HepG2 (cell line): ENCODE measurements around the gene MFSD12.

ENCODE experiments used
- BCL6 ChIP-seq: IDR thresholded peaks from 2 replicates; pipeline ENCODE4 v1.6.1; 2016; ENCODE audit warnings: missing genetic modification reagents, missing compliant biosample characterization
- DPF2 ChIP-seq: sonication (generic); formaldehyde crosslinking; IDR thresholded peaks from 2 replicates; pipeline ENCODE4 v1.4.0; 2020; ENCODE audit warnings: mild to moderate bottlenecking, low read depth, missing genetic modification reagents, borderline replicate concordance
- JDP2 ChIP-seq: sonication (generic); formaldehyde crosslinking; IDR thresholded peaks from 2 replicates; pipeline ENCODE4 v1.8.1; 2022; ENCODE audit warnings: missing genetic modification reagents, borderline replicate concordance
- POLR2A ChIP-seq, 2 experiments: IDR thresholded peaks; 2 replicates each; pipeline ENCODE4 v1.6.1; 2011; ENCODE audit warnings: low read depth in 2 of 2, low read length in 2 of 2, mild to moderate bottlenecking in 1 of 2, moderate library complexity in 1 of 2; ENCODE audit not compliant: insufficient read depth in 1 of 2
- RAD21 ChIP-seq: fragments of 450-650 bp; formaldehyde crosslinking; IDR thresholded peaks from 2 replicates; pipeline ENCODE4 v1.5.0; 2020; ENCODE audit warnings: mild to moderate bottlenecking
- TOPORS ChIP-seq: sonication (generic); formaldehyde crosslinking; IDR thresholded peaks from 2 replicates; pipeline ENCODE4 v1.8.0; 2023; ENCODE audit warnings: mild to moderate bottlenecking, missing genetic modification reagents
- ZNF605 ChIP-seq: sonication (generic); formaldehyde crosslinking; IDR thresholded peaks from 2 replicates; pipeline ENCODE4 v1.8.0; 2022; ENCODE audit warnings: mild to moderate bottlenecking, missing genetic modification reagents
- TF ChIP-seq, protein P1 (sequence below): sonication (generic); formaldehyde crosslinking; IDR thresholded peaks from 2 replicates; pipeline ENCODE4 v1.5.0; 2020; ENCODE audit warnings: mild to moderate bottlenecking, missing genetic modification reagents, moderate library complexity
- TF ChIP-seq, protein P2 (sequence below): sonication (generic); formaldehyde crosslinking; IDR thresholded peaks from 2 replicates; pipeline ENCODE4 v1.9.0; 2021; ENCODE audit warnings: missing genetic modification reagents, borderline replicate concordance
- TF ChIP-seq, protein P3 (sequence below): IDR thresholded peaks from 2 replicates; pipeline ENCODE4 v1.6.1; 2012; ENCODE audit warnings: low read depth, low read length, improper control_type of control experiment

DNA sequence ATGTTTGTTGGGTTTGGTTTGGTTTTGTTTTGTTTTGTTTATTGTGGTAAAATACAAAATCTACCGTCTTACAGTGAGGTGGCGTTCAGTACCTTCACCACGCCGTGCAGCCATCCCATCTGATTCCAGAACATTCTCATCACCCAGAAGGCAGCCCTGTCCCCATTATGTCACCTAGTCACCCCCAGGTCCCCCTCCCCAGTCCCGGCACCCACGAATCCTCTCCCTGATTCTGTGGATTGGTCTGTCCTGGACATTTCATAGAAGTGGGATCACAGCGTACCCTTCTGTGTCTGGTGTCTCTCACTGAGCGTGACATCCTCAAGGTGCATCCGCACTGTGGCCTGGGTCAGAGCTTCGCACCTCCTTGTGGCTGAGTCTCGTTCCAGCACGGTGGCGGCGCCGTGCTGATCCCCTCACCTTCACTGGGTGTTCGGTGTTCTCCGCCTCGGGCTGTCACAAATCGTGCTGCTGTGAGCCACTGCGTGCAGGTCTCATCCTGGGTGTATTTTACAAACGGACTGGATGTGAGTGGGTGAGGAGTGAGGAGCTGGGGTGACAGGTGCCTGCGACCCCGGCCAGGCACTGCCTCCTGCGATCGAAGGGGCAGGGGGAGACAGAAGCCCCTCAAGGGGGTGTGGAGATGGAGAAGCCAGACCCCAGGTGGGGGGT, 19.0 kb downstream of the MFSD12 start:
- TF ChIP-seq, protein P1, sequence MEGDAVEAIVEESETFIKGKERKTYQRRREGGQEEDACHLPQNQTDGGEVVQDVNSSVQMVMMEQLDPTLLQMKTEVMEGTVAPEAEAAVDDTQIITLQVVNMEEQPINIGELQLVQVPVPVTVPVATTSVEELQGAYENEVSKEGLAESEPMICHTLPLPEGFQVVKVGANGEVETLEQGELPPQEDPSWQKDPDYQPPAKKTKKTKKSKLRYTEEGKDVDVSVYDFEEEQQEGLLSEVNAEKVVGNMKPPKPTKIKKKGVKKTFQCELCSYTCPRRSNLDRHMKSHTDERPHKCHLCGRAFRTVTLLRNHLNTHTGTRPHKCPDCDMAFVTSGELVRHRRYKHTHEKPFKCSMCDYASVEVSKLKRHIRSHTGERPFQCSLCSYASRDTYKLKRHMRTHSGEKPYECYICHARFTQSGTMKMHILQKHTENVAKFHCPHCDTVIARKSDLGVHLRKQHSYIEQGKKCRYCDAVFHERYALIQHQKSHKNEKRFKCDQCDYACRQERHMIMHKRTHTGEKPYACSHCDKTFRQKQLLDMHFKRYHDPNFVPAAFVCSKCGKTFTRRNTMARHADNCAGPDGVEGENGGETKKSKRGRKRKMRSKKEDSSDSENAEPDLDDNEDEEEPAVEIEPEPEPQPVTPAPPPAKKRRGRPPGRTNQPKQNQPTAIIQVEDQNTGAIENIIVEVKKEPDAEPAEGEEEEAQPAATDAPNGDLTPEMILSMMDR (CRISPR knock-in tag): no peak
- TF ChIP-seq TOPORS (CRISPR knock-in tag) (no peak), ZNF605 (CRISPR knock-in tag) (no peak), RAD21 (0 out of 2 replicates have a peak, but pooled peaks have one; percentile 1), POLR2A (IDR thresholded peaks at IDR 0.05; ENCODE audit: insufficient read depth in 1 of 2, low read depth in 2 of 2, low read length in 2 of 2) (peak in 1 of 2 experiments; percentile 13; a peak in 1 of 4 replicates), BCL6 (CRISPR knock-in tag) (no peak), JDP2 (CRISPR knock-in tag) (no peak), DPF2 (CRISPR knock-in tag) (no peak)
- TF ChIP-seq, protein P2, sequence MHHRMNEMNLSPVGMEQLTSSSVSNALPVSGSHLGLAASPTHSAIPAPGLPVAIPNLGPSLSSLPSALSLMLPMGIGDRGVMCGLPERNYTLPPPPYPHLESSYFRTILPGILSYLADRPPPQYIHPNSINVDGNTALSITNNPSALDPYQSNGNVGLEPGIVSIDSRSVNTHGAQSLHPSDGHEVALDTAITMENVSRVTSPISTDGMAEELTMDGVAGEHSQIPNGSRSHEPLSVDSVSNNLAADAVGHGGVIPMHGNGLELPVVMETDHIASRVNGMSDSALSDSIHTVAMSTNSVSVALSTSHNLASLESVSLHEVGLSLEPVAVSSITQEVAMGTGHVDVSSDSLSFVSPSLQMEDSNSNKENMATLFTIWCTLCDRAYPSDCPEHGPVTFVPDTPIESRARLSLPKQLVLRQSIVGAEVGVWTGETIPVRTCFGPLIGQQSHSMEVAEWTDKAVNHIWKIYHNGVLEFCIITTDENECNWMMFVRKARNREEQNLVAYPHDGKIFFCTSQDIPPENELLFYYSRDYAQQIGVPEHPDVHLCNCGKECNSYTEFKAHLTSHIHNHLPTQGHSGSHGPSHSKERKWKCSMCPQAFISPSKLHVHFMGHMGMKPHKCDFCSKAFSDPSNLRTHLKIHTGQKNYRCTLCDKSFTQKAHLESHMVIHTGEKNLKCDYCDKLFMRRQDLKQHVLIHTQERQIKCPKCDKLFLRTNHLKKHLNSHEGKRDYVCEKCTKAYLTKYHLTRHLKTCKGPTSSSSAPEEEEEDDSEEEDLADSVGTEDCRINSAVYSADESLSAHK (CRISPR knock-in tag): no peak
- TF ChIP-seq, protein P3, sequence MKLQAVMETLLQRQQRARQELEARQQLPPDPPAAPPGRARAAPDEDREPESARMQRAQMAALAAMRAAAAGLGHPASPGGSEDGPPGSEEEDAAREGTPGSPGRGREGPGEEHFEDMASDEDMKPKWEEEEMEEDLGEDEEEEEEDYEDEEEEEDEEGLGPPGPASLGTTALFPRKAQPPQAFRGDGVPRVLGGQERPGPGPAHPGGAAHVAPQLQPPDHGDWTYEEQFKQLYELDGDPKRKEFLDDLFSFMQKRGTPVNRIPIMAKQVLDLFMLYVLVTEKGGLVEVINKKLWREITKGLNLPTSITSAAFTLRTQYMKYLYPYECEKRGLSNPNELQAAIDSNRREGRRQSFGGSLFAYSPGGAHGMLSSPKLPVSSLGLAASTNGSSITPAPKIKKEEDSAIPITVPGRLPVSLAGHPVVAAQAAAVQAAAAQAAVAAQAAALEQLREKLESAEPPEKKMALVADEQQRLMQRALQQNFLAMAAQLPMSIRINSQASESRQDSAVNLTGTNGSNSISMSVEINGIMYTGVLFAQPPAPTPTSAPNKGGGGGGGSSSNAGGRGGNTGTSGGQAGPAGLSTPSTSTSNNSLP: no peak
